Measurements from ENCODE around the gene ORC6.
A peak's percentile ranks its signal among the peaks of the same experiment; 100 is the strongest.
"Not testable (repeated sequence)": the region's sequence is repeated elsewhere in the genome, so short reads cannot be mapped to it uniquely, and the experiment has no call there.

ORC6 gene

DNA sequence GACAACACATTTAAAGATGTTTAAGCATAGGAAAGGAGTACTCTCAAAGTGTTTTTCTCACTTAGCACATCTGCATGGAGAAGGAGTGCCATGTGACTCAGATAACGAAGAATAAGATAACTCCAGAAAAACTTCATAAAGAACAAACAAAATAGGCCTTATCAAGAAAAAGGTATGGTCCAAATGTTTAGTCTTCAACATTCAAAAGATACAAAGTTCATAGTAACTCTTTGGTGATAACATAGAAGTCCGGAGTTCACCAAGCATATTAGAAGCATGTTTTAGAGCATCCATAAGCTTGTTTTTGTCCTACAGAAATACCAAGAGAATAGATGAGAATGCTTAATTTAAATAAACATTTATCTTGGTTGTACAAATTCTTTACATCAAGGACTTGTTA lies 7.6 kb upstream of the ORC6 start:
- H3K9ac ChIP-seq (ENCODE audit: low read depth in 1 of 2, low read length in 2 of 2); H3K27me3 ChIP-seq (ENCODE audit: control insufficient read depth in 1 of 2, insufficient read depth in 2 of 2, low read length in 2 of 2); H3K27ac ChIP-seq (ENCODE audit: low read depth, low read length); H3K9me3 ChIP-seq (ENCODE audit: control insufficient read depth in 1 of 2, low read length in 2 of 2); H3K4me3 ChIP-seq (ENCODE audit: low read depth in 1 of 2, low read length in 2 of 2): not testable (repeated sequence)
- peaks cover 3 to 34% of the 10 kb centered on the region in 2 donors for H3K36me3 ChIP-seq (ENCODE audit: control insufficient read depth in 1 of 2, insufficient read depth in 2 of 2, low read length in 2 of 2)
- peaks cover 25 to 41% of the 10 kb centered on the region in 2 donors for H3K4me1 ChIP-seq (ENCODE audit: control insufficient read depth in 1 of 2, insufficient read depth in 2 of 2, low read length in 2 of 2)

DNA sequence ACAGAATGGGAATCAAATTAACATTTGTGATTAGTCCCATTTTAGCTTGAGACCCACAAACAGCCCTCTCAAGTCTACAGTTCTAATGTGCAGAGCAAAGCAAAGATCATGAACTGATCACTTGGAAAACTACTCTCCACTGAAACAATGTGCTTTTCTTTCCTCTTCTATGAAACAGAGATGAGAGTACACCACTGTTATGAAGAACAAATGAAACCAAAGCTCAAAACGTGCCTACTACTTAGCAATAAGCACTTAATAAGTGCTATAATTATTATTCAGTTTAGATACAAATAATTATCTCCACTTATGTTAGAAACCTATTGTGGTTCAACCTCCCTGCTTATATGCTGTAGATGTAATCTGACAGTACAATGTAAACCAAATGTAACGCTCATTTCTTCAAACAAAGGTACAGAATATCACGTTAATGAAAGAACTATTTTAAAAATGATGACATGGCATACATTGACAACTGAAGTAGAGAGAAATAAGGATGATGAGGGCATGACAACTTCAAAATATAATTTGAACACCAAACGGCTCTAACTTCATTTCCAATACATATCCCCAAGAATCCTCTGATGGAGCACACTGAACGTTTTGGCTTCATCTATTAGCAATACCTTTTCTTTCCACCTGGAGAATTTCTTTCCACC lies 2.5 kb upstream of the ORC6 start:
- Histone ChIP-seq H3K4me3 (ENCODE audit: low read depth in 1 of 2, low read length in 2 of 2) (peak overlapping the region; percentile 77 to 98), H3K4me1 (ENCODE audit: control insufficient read depth in 1 of 2, insufficient read depth in 2 of 2, low read length in 2 of 2) (peaks cover 52 to 58% of the 10 kb centered on the region in 2 donors), H3K36me3 (ENCODE audit: control insufficient read depth in 1 of 2, insufficient read depth in 2 of 2, low read length in 2 of 2) (peaks cover 0 to 5% of the 10 kb centered on the region in 2 donors)

DNA sequence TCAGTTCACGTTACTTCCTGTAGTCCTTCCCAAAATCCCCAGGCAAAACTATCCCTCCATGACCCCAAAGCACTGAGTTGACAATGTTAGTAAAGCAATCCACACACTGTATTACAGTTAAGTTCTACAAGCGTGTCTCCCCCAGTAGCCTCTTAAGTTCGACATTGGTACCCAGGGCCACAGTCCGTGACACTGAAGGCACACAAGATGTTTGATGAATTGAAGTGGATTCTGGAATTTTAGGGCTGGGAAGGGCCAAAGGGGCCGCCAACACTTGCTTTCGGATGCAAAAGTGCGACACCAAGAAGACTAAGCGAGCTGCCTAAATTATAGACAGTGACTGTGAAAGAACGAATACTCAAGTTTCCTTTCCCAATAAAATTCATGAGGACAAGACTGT lies 2.0 kb upstream of the ORC6 start:
- Histone ChIP-seq H3K4me1 (ENCODE audit: control insufficient read depth in 1 of 2, insufficient read depth in 2 of 2, low read length in 2 of 2) (peaks cover 50 to 54% of the 10 kb centered on the region in 2 donors), H3K4me3 (ENCODE audit: low read depth in 1 of 2, low read length in 2 of 2) (peak overlapping the region; percentile 77 to 98), H3K9me3 (ENCODE audit: control insufficient read depth in 1 of 2, low read length in 2 of 2) (no peaks in the 10 kb centered on the region), H3K9ac (ENCODE audit: low read depth in 1 of 2, low read length in 2 of 2) (peak overlapping the region; percentile 87 to 94), H3K27me3 (ENCODE audit: control insufficient read depth in 1 of 2, insufficient read depth in 2 of 2, low read length in 2 of 2) (no peaks in the 10 kb centered on the region), H3K36me3 (ENCODE audit: control insufficient read depth in 1 of 2, insufficient read depth in 2 of 2, low read length in 2 of 2) (no peaks in the 10 kb centered on the region), H3K27ac (ENCODE audit: low read depth, low read length) (no peak overlapping the region)

More for the DNA sequence above, 2.5 kb upstream of the ORC6 start:
- H3K27ac ChIP-seq (ENCODE audit: low read depth, low read length), result no peak overlapping the region
- no peaks in the 10 kb centered on the region for H3K9me3 ChIP-seq (ENCODE audit: control insufficient read depth in 1 of 2, low read length in 2 of 2)
- peak overlapping the region in 1 of 2 donors; percentile 87 for H3K9ac ChIP-seq (ENCODE audit: low read depth in 1 of 2, low read length in 2 of 2)
- no peaks in the 10 kb centered on the region for H3K27me3 ChIP-seq (ENCODE audit: control insufficient read depth in 1 of 2, insufficient read depth in 2 of 2, low read length in 2 of 2)

DNA sequence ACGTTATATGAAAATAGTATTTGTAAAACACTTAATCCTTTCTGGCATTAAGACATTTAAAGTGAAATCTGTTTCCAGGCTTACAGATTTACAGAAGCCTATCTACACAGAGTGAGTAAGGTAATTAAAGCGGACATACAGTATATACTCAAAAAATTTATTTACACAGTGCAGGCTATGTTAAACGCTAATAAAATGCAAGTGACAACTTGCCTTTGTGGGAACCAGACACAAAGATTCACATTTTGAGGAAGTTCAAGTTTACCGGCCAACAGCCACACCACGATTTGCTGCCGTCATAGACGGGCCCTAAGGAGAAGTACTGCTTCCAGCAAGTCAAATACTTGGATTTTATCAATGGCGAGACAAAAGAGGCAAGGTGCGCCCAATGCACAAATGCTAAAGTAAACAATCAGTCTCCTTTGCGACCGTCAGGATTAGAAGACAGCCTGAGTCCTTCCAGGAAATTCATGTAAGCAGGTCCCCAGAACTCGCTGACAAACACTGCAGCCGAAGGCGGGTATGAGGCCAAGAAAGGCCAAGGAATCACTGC lies 1.3 kb upstream of the ORC6 start:
- Histone ChIP-seq H3K9me3 (ENCODE audit: control insufficient read depth in 1 of 2, low read length in 2 of 2) (no peaks in the 10 kb centered on the region), H3K27me3 (ENCODE audit: control insufficient read depth in 1 of 2, insufficient read depth in 2 of 2, low read length in 2 of 2) (no peaks in the 10 kb centered on the region), H3K4me1 (ENCODE audit: control insufficient read depth in 1 of 2, insufficient read depth in 2 of 2, low read length in 2 of 2) (peaks cover 48 to 50% of the 10 kb centered on the region in 2 donors), H3K9ac (ENCODE audit: low read depth in 1 of 2, low read length in 2 of 2) (peak overlapping the region; percentile 87 to 94), H3K4me3 (ENCODE audit: low read depth in 1 of 2, low read length in 2 of 2) (peak overlapping the region; percentile 77 to 98), H3K36me3 (ENCODE audit: control insufficient read depth in 1 of 2, insufficient read depth in 2 of 2, low read length in 2 of 2) (no peaks in the 10 kb centered on the region), H3K27ac (ENCODE audit: low read depth, low read length) (peak overlapping the region; percentile 85)

DNA sequence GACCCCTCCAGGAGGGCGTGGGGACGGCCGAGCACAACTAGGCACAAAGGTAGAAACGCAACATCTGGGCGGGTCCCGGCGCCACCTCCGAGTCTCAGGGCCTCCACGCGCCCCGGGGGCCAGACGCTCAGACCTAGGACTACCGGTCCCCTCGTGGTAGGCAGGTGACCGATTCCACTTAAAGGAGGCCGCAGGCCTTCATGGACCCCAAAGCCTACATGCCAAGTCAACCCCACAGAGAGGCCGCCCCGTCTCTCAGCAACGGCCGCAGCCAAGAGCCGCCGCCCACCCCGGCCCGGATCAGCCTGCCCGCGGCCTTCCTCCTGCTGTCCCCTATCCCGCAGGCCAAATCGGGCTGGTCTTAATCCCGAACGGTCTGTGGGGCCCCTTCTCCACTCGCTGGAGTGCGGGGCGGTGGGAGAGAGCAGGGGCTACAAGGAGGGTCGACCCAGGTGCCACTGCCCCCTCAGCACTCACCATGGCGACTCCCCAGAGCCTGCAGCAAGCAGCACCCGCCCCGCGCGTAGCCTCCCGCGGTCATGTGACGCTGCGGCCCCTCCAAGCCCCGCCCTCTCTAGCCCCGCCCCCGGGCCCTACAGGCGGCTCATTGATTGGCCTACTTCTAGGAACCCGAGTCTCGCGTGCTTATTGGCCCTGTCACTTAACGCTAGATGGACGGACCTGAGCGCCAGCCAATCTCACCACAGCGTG lies 650 bp upstream of the ORC6 start, which contains the start of gene VPS35:
Gene VPS35, minus strand, starts transcription at position 525 of the 711 bp plus-strand sequence. Its CDS starts 45 bp downstream, at position 480.
- peak within 1 kb of the TSS; percentile 97 for H3K27ac ChIP-seq (ENCODE audit: low read depth, low read length)
- H3K9ac ChIP-seq (ENCODE audit: low read depth in 1 of 2, low read length in 2 of 2), result peak within 1 kb of the TSS; percentile 87 to 94
- peak within 1 kb of the TSS; percentile 77 to 98 for H3K4me3 ChIP-seq (ENCODE audit: low read depth in 1 of 2, low read length in 2 of 2)
- H3K27me3 ChIP-seq (ENCODE audit: control insufficient read depth in 1 of 2, insufficient read depth in 2 of 2, low read length in 2 of 2), result no peaks in the 10 kb centered on the region
- no peaks in the 10 kb centered on the region for H3K9me3 ChIP-seq (ENCODE audit: control insufficient read depth in 1 of 2, low read length in 2 of 2)
- peaks cover 44 to 46% of the 10 kb centered on the region in 2 donors for H3K4me1 ChIP-seq (ENCODE audit: control insufficient read depth in 1 of 2, insufficient read depth in 2 of 2, low read length in 2 of 2)
- H3K36me3 ChIP-seq (ENCODE audit: control insufficient read depth in 1 of 2, insufficient read depth in 2 of 2, low read length in 2 of 2), result no peaks in the 10 kb centered on the region

DNA sequence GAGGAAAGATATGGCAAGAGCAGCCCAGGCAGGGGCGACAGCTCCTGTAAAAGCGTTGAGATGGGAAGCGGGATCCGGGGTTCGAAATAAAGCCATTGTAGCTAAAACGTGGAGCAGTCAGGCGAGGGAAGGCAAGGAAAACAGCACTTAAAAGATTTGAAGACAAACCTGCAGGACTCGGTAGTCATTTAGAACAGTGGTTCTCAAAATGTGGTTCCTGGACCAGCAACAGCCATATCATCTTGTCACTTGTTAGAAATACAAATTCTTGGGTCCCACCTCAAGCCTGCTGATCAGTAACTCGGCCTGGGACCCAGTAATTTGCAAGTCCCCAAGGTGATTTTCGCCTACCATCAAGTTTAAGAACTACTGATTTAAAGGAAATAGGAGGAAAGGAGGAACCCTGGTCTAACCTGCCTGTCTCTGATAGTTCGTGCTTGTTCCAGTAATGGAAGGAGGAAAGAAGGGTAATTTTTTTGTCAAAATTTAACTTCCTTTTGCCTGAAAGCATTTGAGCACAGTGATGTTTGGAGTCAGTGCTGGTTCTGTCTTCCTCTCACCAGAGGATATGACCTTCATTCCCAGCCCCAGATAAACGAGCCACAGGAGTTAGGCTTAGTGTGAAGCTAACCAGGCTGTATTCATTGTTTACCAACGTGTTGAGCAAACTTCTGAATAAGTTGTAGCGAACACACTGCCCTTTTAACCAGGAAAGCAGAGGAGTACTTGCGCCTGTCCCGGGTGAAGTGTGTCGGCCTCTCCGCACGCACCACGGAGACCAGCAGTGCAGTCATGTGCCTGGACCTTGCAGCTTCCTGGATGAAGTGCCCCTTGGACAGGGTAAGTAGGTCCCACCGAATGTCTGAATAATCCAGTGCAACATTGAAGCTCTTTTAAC lies 1.1 kb downstream of the ORC6 start:
- H3K9me3 ChIP-seq (ENCODE audit: control insufficient read depth in 1 of 2, low read length in 2 of 2), result no peaks in the 10 kb centered on the region
- peaks cover 36% of the 10 kb centered on the region in 2 donors for H3K4me1 ChIP-seq (ENCODE audit: control insufficient read depth in 1 of 2, insufficient read depth in 2 of 2, low read length in 2 of 2)
- H3K4me3 ChIP-seq (ENCODE audit: low read depth in 1 of 2, low read length in 2 of 2), result peak overlapping the region; percentile 77 to 98
- H3K27ac ChIP-seq (ENCODE audit: low read depth, low read length), result no peak overlapping the region
- peaks cover 0 to under 1% of the 10 kb centered on the region in 2 donors for H3K36me3 ChIP-seq (ENCODE audit: control insufficient read depth in 1 of 2, insufficient read depth in 2 of 2, low read length in 2 of 2)
- no peaks in the 10 kb centered on the region for H3K27me3 ChIP-seq (ENCODE audit: control insufficient read depth in 1 of 2, insufficient read depth in 2 of 2, low read length in 2 of 2)
- H3K9ac ChIP-seq (ENCODE audit: low read depth in 1 of 2, low read length in 2 of 2), result peak overlapping the region; percentile 48 to 87

DNA sequence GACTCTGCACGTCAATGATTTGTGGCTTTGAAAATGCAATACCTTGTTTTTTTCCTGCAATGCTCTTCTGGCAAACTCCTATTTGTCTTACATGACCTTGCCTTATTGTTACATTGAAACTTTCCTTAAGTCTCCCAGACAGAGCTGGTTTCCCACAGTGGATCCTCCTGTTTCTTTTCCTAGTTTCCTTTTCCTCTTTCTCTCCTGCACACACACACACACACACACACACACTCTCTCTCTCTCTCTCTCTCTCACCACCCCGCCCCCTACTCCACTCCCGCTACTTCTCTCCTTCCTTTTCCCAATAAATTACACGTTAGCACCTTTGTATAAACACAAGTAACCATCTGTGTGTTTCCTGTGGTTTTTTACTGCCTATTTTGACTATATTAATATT lies 2.3 kb downstream of the ORC6 start:
- Histone ChIP-seq H3K4me1 (ENCODE audit: control insufficient read depth in 1 of 2, insufficient read depth in 2 of 2, low read length in 2 of 2) (peaks cover 29 to 31% of the 10 kb centered on the region in 2 donors), H3K27ac (ENCODE audit: low read depth, low read length) (no peak overlapping the region), H3K9ac (ENCODE audit: low read depth in 1 of 2, low read length in 2 of 2) (no peak overlapping the region)

DNA sequence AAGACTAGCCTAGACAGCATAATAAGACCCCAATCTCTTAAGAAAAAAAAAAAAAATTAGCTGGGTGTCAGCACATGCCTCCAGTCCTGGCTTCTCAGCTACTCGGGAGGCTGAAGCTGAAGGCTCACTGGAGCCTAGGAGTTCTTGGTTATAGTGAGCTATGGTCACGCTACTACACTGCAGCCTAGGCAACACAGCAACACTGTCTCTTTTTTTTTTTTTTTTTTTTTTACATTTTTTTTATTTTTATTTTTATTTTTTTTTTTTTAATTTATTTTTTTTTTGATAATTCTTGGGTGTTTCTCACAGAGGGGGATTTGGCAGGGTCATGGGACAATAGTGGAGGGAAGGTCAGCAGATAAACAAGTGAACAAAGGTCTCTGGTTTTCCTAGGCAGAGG lies 4.1 kb downstream of the ORC6 start:
- no peak overlapping the region for H3K4me3 ChIP-seq (ENCODE audit: low read depth in 1 of 2, low read length in 2 of 2)
- H3K27ac ChIP-seq (ENCODE audit: low read depth, low read length), result no peak overlapping the region
- H3K27me3 ChIP-seq (ENCODE audit: control insufficient read depth in 1 of 2, insufficient read depth in 2 of 2, low read length in 2 of 2), result no peaks in the 10 kb centered on the region

More for the DNA sequence above, 2.3 kb downstream of the ORC6 start:
- H3K4me3 ChIP-seq (ENCODE audit: low read depth in 1 of 2, low read length in 2 of 2), result no peak overlapping the region
- H3K27me3 ChIP-seq (ENCODE audit: control insufficient read depth in 1 of 2, insufficient read depth in 2 of 2, low read length in 2 of 2), result no peaks in the 10 kb centered on the region
- H3K9me3 ChIP-seq (ENCODE audit: control insufficient read depth in 1 of 2, low read length in 2 of 2), result no peaks in the 10 kb centered on the region
- H3K36me3 ChIP-seq (ENCODE audit: control insufficient read depth in 1 of 2, insufficient read depth in 2 of 2, low read length in 2 of 2), result peaks cover 0 to 4% of the 10 kb centered on the region in 2 donors

DNA sequence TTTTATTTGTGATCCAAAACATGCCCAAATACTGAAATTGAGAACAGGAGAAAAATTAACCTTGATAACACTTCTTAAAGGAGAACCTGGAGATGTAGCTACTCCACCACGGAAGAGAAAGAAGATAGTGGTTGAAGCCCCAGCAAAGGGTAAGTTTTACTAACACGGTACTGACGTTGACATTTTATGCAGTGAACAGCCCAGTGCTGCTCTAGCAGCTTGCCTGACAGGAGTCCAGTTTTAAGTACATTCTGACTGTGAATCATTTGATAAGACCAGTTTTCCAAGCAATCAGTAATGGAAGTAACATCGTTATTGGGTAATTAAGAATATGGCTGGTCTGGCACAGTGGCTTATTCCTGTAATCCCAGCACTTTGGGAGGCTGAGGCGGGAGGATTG lies 6.5 kb downstream of the ORC6 start:
- Histone ChIP-seq H3K4me3 (ENCODE audit: low read depth in 1 of 2, low read length in 2 of 2) (no peak overlapping the region), H3K9ac (ENCODE audit: low read depth in 1 of 2, low read length in 2 of 2) (no peak overlapping the region), H3K27ac (ENCODE audit: low read depth, low read length) (no peak overlapping the region), H3K27me3 (ENCODE audit: control insufficient read depth in 1 of 2, insufficient read depth in 2 of 2, low read length in 2 of 2) (no peaks in the 10 kb centered on the region), H3K4me1 (ENCODE audit: control insufficient read depth in 1 of 2, insufficient read depth in 2 of 2, low read length in 2 of 2) (peaks cover 10 to 11% of the 10 kb centered on the region in 2 donors), H3K9me3 (ENCODE audit: control insufficient read depth in 1 of 2, low read length in 2 of 2) (no peaks in the 10 kb centered on the region), H3K36me3 (ENCODE audit: control insufficient read depth in 1 of 2, insufficient read depth in 2 of 2, low read length in 2 of 2) (peaks cover 4 to 6% of the 10 kb centered on the region in 2 donors)

More for the DNA sequence above, 4.1 kb downstream of the ORC6 start:
- Histone ChIP-seq H3K9ac (ENCODE audit: low read depth in 1 of 2, low read length in 2 of 2) (no peak overlapping the region), H3K9me3 (ENCODE audit: control insufficient read depth in 1 of 2, low read length in 2 of 2) (no peaks in the 10 kb centered on the region), H3K36me3 (ENCODE audit: control insufficient read depth in 1 of 2, insufficient read depth in 2 of 2, low read length in 2 of 2) (peaks cover 4 to 6% of the 10 kb centered on the region in 2 donors), H3K4me1 (ENCODE audit: control insufficient read depth in 1 of 2, insufficient read depth in 2 of 2, low read length in 2 of 2) (peaks cover 18 to 22% of the 10 kb centered on the region in 2 donors)
